Panc1 (cell line): Measurements from ENCODE around the gene PRAMEF18. TPM values are rescaled to one million over a fixed set of nuclear protein-coding genes. Genes with fewer than 3 reads are reported as not detected.
"Not testable (repeated sequence)": the region's sequence is repeated elsewhere in the genome, so short reads cannot be mapped to it uniquely, and the experiment has no call there.

Experiments used
- ATAC-seq: fragments of 200-7000 bp; cut with Tn5 transposase; 2 replicates; pipeline ENCODE4 v1.9.1; 2020; ENCODE audit warnings: mild to moderate bottlenecking, moderate library complexity
- BruUV-seq: library from RNA; stranded (reverse); fragments of 400-500 nt; replicated peaks from 2 replicates; lab custom pipeline; 2021; lab: Mats Ljungman, UMichigan
- CTCF ChIA-PET: fragments of 300-600 bp; sonication (Branson Sonifier 250); formaldehyde crosslinking; loops from one replicate; lab custom pipeline; 2022; ENCODE audit warnings: antibody characterized with exemption; lab: Charles Lee
- POLR2A ChIA-PET: fragments of 300-600 bp; sonication (Branson Sonifier 250); formaldehyde crosslinking; loops from one replicate; lab custom pipeline; 2022; ENCODE audit warnings: antibody characterized with exemption; lab: Charles Lee
- DNase-seq: peaks from one replicate; pipeline ENCODE4 v3.0.0-alpha.2; 2010; ENCODE audit warnings: low read depth, low spot score
- H3K27ac ChIP-seq: 2 replicates; pipeline ENCODE4 v1.5.1; 2011; ENCODE audit warnings: mild to moderate bottlenecking, low read length, inconsistent platforms
- H3K27me3 ChIP-seq: fragments of 200-500 bp; sonication (Bioruptor generic); 2 replicates; pipeline ENCODE4 v1.6.0; 2014; ENCODE audit warnings: low read length, inconsistent platforms; ENCODE audit not compliant: control insufficient read depth, insufficient read depth
- H3K36me3 ChIP-seq: fragments of 200-500 bp; sonication (Bioruptor generic); 2 replicates; pipeline ENCODE4 v1.5.1; 2014; ENCODE audit warnings: inconsistent platforms, mild to moderate bottlenecking, low read length, moderate library complexity; ENCODE audit not compliant: control insufficient read depth, insufficient read depth
- H3K4me1 ChIP-seq: 2 replicates; pipeline ENCODE4 v1.5.1; 2011; ENCODE audit warnings: inconsistent platforms, mild to moderate bottlenecking, low read length, moderate library complexity; ENCODE audit not compliant: control insufficient read depth, insufficient read depth
- H3K4me3 ChIP-seq, 2 experiments: 2 replicates each; pipeline ENCODE4 v1.5.1; 2011 to 2012; ENCODE audit warnings: low read depth in 2 of 2, low read length in 2 of 2, mild to moderate bottlenecking in 2 of 2, inconsistent platforms in 1 of 2, moderate library complexity in 1 of 2
- H3K9me3 ChIP-seq: fragments of 200-500 bp; sonication (Bioruptor generic); 2 replicates; pipeline ENCODE4 v1.5.1; 2014; ENCODE audit warnings: low read depth, mild to moderate bottlenecking, inconsistent platforms, low read length, moderate library complexity; ENCODE audit not compliant: control insufficient read depth, insufficient read depth
- CTCF ChIP-seq: fragments of 450-650 bp; IDR thresholded peaks from 2 replicates; pipeline ENCODE4 v1.5.1; 2017; ENCODE audit warnings: mild to moderate bottlenecking
- POLR2AphosphoS5 ChIP-seq: IDR thresholded peaks from 2 replicates; pipeline ENCODE4 v1.6.1; 2012; ENCODE audit warnings: mild to moderate bottlenecking, low read depth, low read length, moderate library complexity
- SIN3A ChIP-seq: IDR thresholded peaks from 2 replicates; pipeline ENCODE4 v1.6.1; 2012; ENCODE audit warnings: low read depth, mild to moderate bottlenecking, low read length, moderate library complexity, borderline replicate concordance; ENCODE audit not compliant: insufficient read depth
- in situ Hi-C: cut with HindIII; loops from 2 replicates; pipeline ENCODE4 v1.10.0; 2016; ENCODE audit warnings: low sequenced_read_pairs, low pct_unique_long_range_greater_than_20kb
- intact Hi-C: fragments of 100-400 bp; cut with micrococcal nuclease; formaldehyde crosslinking; loops from one replicate; pipeline ENCODE4 v1.10.0; 2022; ENCODE audit not compliant: unreplicated experiment
- total RNA-seq: library from RNA; stranded (reverse); gene quantifications from one replicate; pipeline ENCODE4 v1.2.1, GENCODE V29; 2021; ENCODE audit not compliant: unreplicated experiment

Gene PRAMEF18
- total RNA-seq, 1 experiment from 2014 or later: not detected

- ATAC-seq, H3K36me3 ChIP-seq, H3K4me3 ChIP-seq, intact Hi-C loops, POLR2A ChIA-PET, DNase-seq, H3K4me1 ChIP-seq, in situ Hi-C loops, H3K27ac ChIP-seq, BruUV-seq, H3K27me3 ChIP-seq, CTCF ChIA-PET, H3K9me3 ChIP-seq: not testable (repeated sequence)
Observed at GRCh38 chr1:13230096-13230495, 4.1 kb upstream of the PRAMEF18 start.

- 0 out of 2 replicates have a peak, but pooled peaks have one; percentile 62 for ATAC-seq
- Histone ChIP-seq H3K4me1 (no peaks in the 10 kb centered on the region), H3K27me3 (0 out of 2 replicates have a peak, but pooled peaks cover 3% of the 10 kb centered on the region), H3K4me3 (no peak overlapping the region), H3K9me3 (no peaks in the 10 kb centered on the region), H3K36me3 (no peaks in the 10 kb centered on the region), H3K27ac (no peak overlapping the region)
- in situ Hi-C loops (no loop called here), intact Hi-C loops (no loop called here)
- ChIA-PET POLR2A (no interaction called here), CTCF (interaction anchor here (0.7 kb wide), 1 partner anchor 581 kb away, joined by 4 read pairs; no protein-coding TSS in a partner anchor)
- BruUV-seq: no TSS peak
- TF ChIP-seq CTCF (peak; percentile 70), SIN3A (no peak)
- DNase-seq: peak; percentile 35
Observed at GRCh38 chr1:13228343-13228781, 2.4 kb upstream of the PRAMEF18 start.

- H3K9me3 ChIP-seq, H3K4me3 ChIP-seq, DNase-seq, H3K27me3 ChIP-seq, ATAC-seq, intact Hi-C loops, H3K4me1 ChIP-seq, POLR2A ChIA-PET, BruUV-seq, H3K27ac ChIP-seq, H3K36me3 ChIP-seq, in situ Hi-C loops: not testable (repeated sequence)
- CTCF ChIA-PET: interaction anchor here (0.7 kb wide), 1 partner anchor 580 kb away, joined by 4 read pairs; no protein-coding TSS in a partner anchor
Observed at GRCh38 chr1:13227271-13228055, 1.5 kb upstream of the PRAMEF18 start.

- ChIA-PET CTCF (no interaction called here), POLR2A (no interaction called here)
- in situ Hi-C loops: no loop called here
- ATAC-seq (no peak), DNase-seq (no peak)
- Histone ChIP-seq H3K27ac (no peak overlapping the region), H3K4me3 (no peak overlapping the region), H3K4me1 (no peaks in the 10 kb centered on the region), H3K36me3 (no peaks in the 10 kb centered on the region), H3K9me3 (no peaks in the 10 kb centered on the region), H3K27me3 (0 out of 2 replicates have a peak, but pooled peaks cover 3% of the 10 kb centered on the region)
- intact Hi-C loops: no loop called here
- BruUV-seq: no TSS peak
- no peak for TF ChIP-seq POLR2AphosphoS5
- no peak for TF ChIP-seq SIN3A
Observed at GRCh38 chr1:13224480-13225060, 1.4 kb downstream of the PRAMEF18 start.

GRCh38 chr1:13222788-13223187 is 3.2 kb downstream of the PRAMEF18 start:
- H3K27me3 ChIP-seq, ATAC-seq, DNase-seq, H3K4me3 ChIP-seq, intact Hi-C loops, in situ Hi-C loops, CTCF ChIA-PET, H3K36me3 ChIP-seq, H3K27ac ChIP-seq, H3K4me1 ChIP-seq, H3K9me3 ChIP-seq, POLR2A ChIA-PET, BruUV-seq: not testable (repeated sequence)

GRCh38 chr1:13219203-13219602 is 6.8 kb downstream of the PRAMEF18 start:
- BruUV-seq, CTCF ChIA-PET, H3K27ac ChIP-seq, H3K36me3 ChIP-seq, DNase-seq, POLR2A ChIA-PET, ATAC-seq, H3K4me3 ChIP-seq, H3K27me3 ChIP-seq, intact Hi-C loops, H3K9me3 ChIP-seq, in situ Hi-C loops, H3K4me1 ChIP-seq: not testable (repeated sequence)
